GM12873 (cell line): ENCODE measurements around the gene GSK3B.

Source experiments
- TF ChIP-seq, protein P1 (sequence below): IDR thresholded peaks from 2 replicates; pipeline ENCODE4 v1.5.1; 2012; ENCODE audit warnings: low read depth, mild to moderate bottlenecking, moderate library complexity, low read length, control low read depth; ENCODE audit not compliant: insufficient read depth; ENCODE audit errors: missing control alignments

Gene GSK3B

GRCh38 chr3:119810018-119810435, 284.2 kb downstream of the GSK3B start:
- TF ChIP-seq, protein P1, sequence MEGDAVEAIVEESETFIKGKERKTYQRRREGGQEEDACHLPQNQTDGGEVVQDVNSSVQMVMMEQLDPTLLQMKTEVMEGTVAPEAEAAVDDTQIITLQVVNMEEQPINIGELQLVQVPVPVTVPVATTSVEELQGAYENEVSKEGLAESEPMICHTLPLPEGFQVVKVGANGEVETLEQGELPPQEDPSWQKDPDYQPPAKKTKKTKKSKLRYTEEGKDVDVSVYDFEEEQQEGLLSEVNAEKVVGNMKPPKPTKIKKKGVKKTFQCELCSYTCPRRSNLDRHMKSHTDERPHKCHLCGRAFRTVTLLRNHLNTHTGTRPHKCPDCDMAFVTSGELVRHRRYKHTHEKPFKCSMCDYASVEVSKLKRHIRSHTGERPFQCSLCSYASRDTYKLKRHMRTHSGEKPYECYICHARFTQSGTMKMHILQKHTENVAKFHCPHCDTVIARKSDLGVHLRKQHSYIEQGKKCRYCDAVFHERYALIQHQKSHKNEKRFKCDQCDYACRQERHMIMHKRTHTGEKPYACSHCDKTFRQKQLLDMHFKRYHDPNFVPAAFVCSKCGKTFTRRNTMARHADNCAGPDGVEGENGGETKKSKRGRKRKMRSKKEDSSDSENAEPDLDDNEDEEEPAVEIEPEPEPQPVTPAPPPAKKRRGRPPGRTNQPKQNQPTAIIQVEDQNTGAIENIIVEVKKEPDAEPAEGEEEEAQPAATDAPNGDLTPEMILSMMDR, result peak; percentile 67

GRCh38 chr3:119809249-119810017, 284.8 kb downstream of the GSK3B start:
- TF ChIP-seq, protein P1, result no peak

DNA sequence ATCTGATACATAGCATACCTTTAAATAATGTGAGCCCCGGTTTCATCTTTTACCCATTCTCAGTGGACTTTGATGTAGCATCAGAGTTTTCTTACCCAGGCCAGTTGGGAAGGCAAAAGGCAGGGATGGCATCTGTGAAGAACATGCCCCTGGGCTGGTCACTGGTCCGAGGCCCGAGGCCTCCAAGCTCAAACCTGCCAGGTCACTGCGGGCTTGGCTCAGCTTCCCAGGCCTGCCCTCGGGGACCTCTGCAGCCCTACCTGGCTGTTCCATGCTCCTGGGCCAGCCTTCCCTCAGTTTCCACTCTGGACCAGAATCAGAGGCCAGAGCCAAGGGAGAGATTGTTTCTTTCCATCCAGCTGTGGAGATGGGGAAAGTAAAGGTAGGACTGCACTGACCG, 285.4 kb downstream of the GSK3B start:
- TF ChIP-seq, protein P1, result no peak

DNA sequence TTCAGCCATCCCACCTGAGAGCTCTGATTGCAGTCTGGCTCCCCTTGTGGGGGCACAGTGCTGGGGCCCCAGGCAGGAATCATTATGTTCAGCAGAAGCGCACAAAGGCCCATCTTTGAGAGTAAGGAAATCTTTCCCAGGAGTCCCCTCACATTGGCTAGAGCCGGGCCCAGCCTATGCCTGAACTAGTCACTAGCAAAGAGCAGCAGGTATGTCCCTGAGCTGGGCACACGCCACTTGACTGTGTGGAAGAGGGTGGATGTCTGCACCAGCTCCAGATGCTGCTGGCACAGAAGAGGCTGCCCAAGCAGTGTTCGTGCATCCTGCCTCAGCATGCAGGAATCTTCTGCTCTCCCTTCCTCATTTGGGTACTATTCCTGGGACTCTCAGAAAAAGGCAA, 286.0 kb downstream of the GSK3B start:
- TF ChIP-seq, protein P1, result no peak

GRCh38 chr3:119800844-119801243, 293.4 kb downstream of the GSK3B start:
- TF ChIP-seq, protein P1, result no peak

DNA sequence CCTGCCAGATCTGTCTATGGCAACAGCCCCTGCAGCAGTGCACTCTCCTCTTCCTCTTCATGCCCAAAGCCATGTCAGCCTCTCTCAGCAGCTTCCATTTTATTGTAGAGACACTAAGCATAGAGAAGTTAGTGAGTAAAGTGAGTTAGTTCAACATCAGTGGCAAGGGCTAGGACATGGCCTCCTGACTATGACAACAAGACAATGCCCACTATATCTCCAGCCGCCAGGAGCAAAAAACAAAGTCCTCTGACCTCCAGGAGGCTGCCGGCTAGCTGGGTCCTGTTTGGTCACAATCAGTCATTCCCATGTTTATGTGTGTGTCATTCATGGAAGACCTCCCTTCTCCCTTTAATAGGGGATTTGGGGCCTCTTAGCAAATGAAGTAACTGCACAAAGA, 297.5 kb downstream of the GSK3B start:
- TF ChIP-seq, protein P1, result no peak

- TF ChIP-seq, protein P1, result no peak
These were observed 297.9 kb downstream of the GSK3B start for GRCh38 chr3:119796368-119796767.
